ENCODE results near the gene RAB11A. TPM values are rescaled to one million over a fixed set of nuclear protein-coding genes. Genes with fewer than 3 reads are reported as not detected.

The RAB11A gene
- total RNA-seq, 1 experiment from 2014 or later: 232 TPM

DNA sequence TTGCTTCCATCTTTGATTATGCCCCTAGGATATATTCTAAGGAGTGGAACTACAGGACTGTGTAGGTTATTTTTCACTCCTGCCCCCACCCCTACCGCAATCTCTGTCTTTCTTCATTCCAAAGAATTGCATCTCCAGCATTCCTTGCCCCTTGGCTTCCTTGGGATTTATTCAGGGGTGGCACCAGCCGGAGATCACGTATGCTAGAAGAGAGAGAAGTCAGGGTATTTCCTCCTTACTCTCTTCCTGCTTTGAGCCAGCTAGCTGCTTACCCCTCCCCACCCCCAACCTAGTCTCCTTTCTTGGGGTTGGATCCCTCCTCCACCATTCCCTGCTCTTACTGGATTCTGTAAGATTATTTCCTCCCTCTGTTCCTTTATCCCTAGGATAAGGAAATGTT lies 42.2 kb upstream of the RAB11A start:
- no peaks in the 10 kb centered on the region for H3K9me3 Mint-ChIP-seq (ENCODE audit: unreplicated experiment)
- H3K36me3 Mint-ChIP-seq (ENCODE audit: insufficient read depth, unreplicated experiment): no peaks in the 10 kb centered on the region
- ChIA-PET POLR2A (no interaction called here), CTCF (no interaction called here)
- no peaks in the 10 kb centered on the region for H3K9me3 ChIP-seq
- intact Hi-C loops (cut with micrococcal nuclease; ENCODE audit: unreplicated experiment): no loop called here
- no peak for DNase-seq
- no peaks in the 10 kb centered on the region for H3K27me3 Mint-ChIP-seq (ENCODE audit: insufficient read depth, unreplicated experiment)
- peak overlapping the region; percentile 18 for H3K27ac Mint-ChIP-seq (ENCODE audit: unreplicated experiment)
- H3K4me1 Mint-ChIP-seq (ENCODE audit: low read depth, unreplicated experiment): peaks cover 31% of the 10 kb centered on the region
- H3K4me1 ChIP-seq: peaks cover 31% of the 10 kb centered on the region
- TF ChIP-seq CTCF (IDR thresholded peaks at IDR 0.05; ENCODE audit: insufficient read depth in 1 of 2, low read depth in 1 of 2, low read length in 1 of 2, severe bottlenecking in 1 of 2, unreplicated experiment in 1 of 2): no peak
- no peaks in the 10 kb centered on the region for H3K27me3 ChIP-seq (replicated peaks; ENCODE audit: control insufficient read depth, insufficient read depth, low read length)
- no TSS peak for BruUV-seq (replicated peaks)
- H3K36me3 ChIP-seq (ENCODE audit: control insufficient read depth, insufficient read depth, low read length): no peaks in the 10 kb centered on the region
- H3K4me3 Mint-ChIP-seq (ENCODE audit: unreplicated experiment): peak overlapping the region; percentile 12
- H3K4me3 ChIP-seq (ENCODE audit: low read depth, low read length): no peak overlapping the region

GRCh38 chr15:65828585-65828984 lies 40.7 kb upstream of the RAB11A start:
- TF ChIP-seq CTCF (IDR thresholded peaks at IDR 0.05; ENCODE audit: insufficient read depth in 1 of 2, low read depth in 1 of 2, low read length in 1 of 2, severe bottlenecking in 1 of 2, unreplicated experiment in 1 of 2): no peak
- peak overlapping the region; percentile 48 for H3K27ac Mint-ChIP-seq (ENCODE audit: unreplicated experiment)
- H3K36me3 ChIP-seq (ENCODE audit: control insufficient read depth, insufficient read depth, low read length): no peaks in the 10 kb centered on the region
- H3K9me3 ChIP-seq: no peaks in the 10 kb centered on the region
- no peaks in the 10 kb centered on the region for H3K36me3 Mint-ChIP-seq (ENCODE audit: insufficient read depth, unreplicated experiment)
- CTCF ChIA-PET: interaction anchor here (0.9 to 1.3 kb wide), 2 partner anchors 41 to 233 kb away, joined by 5 read pairs; partner anchors contain the start of gene RAB11A
- no peak for DNase-seq
- no peak overlapping the region for H3K4me3 ChIP-seq (ENCODE audit: low read depth, low read length)
- H3K4me1 ChIP-seq: peaks cover 39% of the 10 kb centered on the region
- intact Hi-C loops (cut with micrococcal nuclease; ENCODE audit: unreplicated experiment): no loop called here
- no peaks in the 10 kb centered on the region for H3K27me3 ChIP-seq (replicated peaks; ENCODE audit: control insufficient read depth, insufficient read depth, low read length)
- no TSS peak for BruUV-seq (replicated peaks)
- POLR2A ChIA-PET: interaction anchor here (1.1 kb wide), 1 partner anchor 41 kb away, joined by 3 read pairs; the partner anchor contains the start of gene RAB11A
- H3K9me3 Mint-ChIP-seq (ENCODE audit: unreplicated experiment): no peaks in the 10 kb centered on the region
- peaks cover 40% of the 10 kb centered on the region for H3K4me1 Mint-ChIP-seq (ENCODE audit: low read depth, unreplicated experiment)
- no peaks in the 10 kb centered on the region for H3K27me3 Mint-ChIP-seq (ENCODE audit: insufficient read depth, unreplicated experiment)
- no peak overlapping the region for H3K4me3 Mint-ChIP-seq (ENCODE audit: unreplicated experiment)

GRCh38 chr15:65829130-65829764 lies 40.0 kb upstream of the RAB11A start:
- ChIA-PET CTCF (interaction anchor here (0.5 to 1.3 kb wide), 3 partner anchors 27 to 233 kb away, joined by 5 read pairs; partner anchors contain the start of gene RAB11A), POLR2A (interaction anchor here (1.1 kb wide), 1 partner anchor 40 kb away, joined by 3 read pairs; the partner anchor contains the start of gene RAB11A)
- peak; percentile 48 to 51 for TF ChIP-seq CTCF (IDR thresholded peaks at IDR 0.05; ENCODE audit: insufficient read depth in 1 of 2, low read depth in 1 of 2, low read length in 1 of 2, severe bottlenecking in 1 of 2, unreplicated experiment in 1 of 2)
- peak overlapping the region; percentile 48 for H3K27ac Mint-ChIP-seq (ENCODE audit: unreplicated experiment)
- no peaks in the 10 kb centered on the region for H3K27me3 Mint-ChIP-seq (ENCODE audit: insufficient read depth, unreplicated experiment)
- H3K4me1 Mint-ChIP-seq (ENCODE audit: low read depth, unreplicated experiment): peaks cover 41% of the 10 kb centered on the region
- no peak overlapping the region for H3K4me3 ChIP-seq (ENCODE audit: low read depth, low read length)
- no TSS peak for BruUV-seq (replicated peaks)
- peak in 1 of 2 experiments; percentile 32 for DNase-seq
- intact Hi-C loops (cut with micrococcal nuclease; ENCODE audit: unreplicated experiment): no loop called here
- no peak overlapping the region for H3K4me3 Mint-ChIP-seq (ENCODE audit: unreplicated experiment)
- H3K36me3 Mint-ChIP-seq (ENCODE audit: insufficient read depth, unreplicated experiment): no peaks in the 10 kb centered on the region
- no peaks in the 10 kb centered on the region for H3K27me3 ChIP-seq (replicated peaks; ENCODE audit: control insufficient read depth, insufficient read depth, low read length)
- peaks cover 43% of the 10 kb centered on the region for H3K4me1 ChIP-seq
- H3K9me3 Mint-ChIP-seq (ENCODE audit: unreplicated experiment): no peaks in the 10 kb centered on the region
- no peaks in the 10 kb centered on the region for H3K9me3 ChIP-seq
- no peaks in the 10 kb centered on the region for H3K36me3 ChIP-seq (ENCODE audit: control insufficient read depth, insufficient read depth, low read length)
